NCI-H146 treated with DMSO at 0.1 percent for 48 hours (cell line): ENCODE results near the gene ACSL4.
"Not testable (repeated sequence)": the region's sequence is repeated elsewhere in the genome, so short reads cannot be mapped to it uniquely, and the experiment has no call there.

ENCODE experiments used
- DNase-seq: peaks from one replicate; lab custom pipeline; 2025; ENCODE audit not compliant: unreplicated experiment; lab: John Stamatoyannopoulos, UW

ACSL4 gene

GRCh38 chrX:109732017-109732801 lies 848 bp downstream of the ACSL4 start:
- no peak for DNase-seq

- DNase-seq: no peak
These were observed 4.9 kb downstream of the ACSL4 start for GRCh38 chrX:109728173-109728535.

GRCh38 chrX:109724971-109725370 lies 8.1 kb downstream of the ACSL4 start:
- not testable (repeated sequence) for DNase-seq

- no peak for DNase-seq
These were observed 12.1 kb downstream of the ACSL4 start for GRCh38 chrX:109720947-109721346.

- no peak for DNase-seq
These were observed 13.8 kb downstream of the ACSL4 start for GRCh38 chrX:109719264-109719663.

GRCh38 chrX:109716431-109717028 lies 16.5 kb downstream of the ACSL4 start:
- no peak for DNase-seq

GRCh38 chrX:109714340-109714958 lies 18.6 kb downstream of the ACSL4 start:
- no peak for DNase-seq

GRCh38 chrX:109710181-109710580 lies 22.9 kb downstream of the ACSL4 start:
- DNase-seq: no peak

GRCh38 chrX:109709129-109709631 lies 23.9 kb downstream of the ACSL4 start:
- DNase-seq: no peak

- DNase-seq: no peak
These were observed 25.3 kb downstream of the ACSL4 start for GRCh38 chrX:109707720-109708119.

- DNase-seq: no peak
These were observed 25.7 kb downstream of the ACSL4 start for GRCh38 chrX:109707319-109707718.

- DNase-seq: no peak
These were observed 28.5 kb downstream of the ACSL4 start for GRCh38 chrX:109704563-109704962.

GRCh38 chrX:109697855-109698254 lies 35.2 kb downstream of the ACSL4 start:
- DNase-seq: no peak

- no peak for DNase-seq
These were observed 36.8 kb downstream of the ACSL4 start for GRCh38 chrX:109696146-109696740.

GRCh38 chrX:109695637-109696036 lies 37.4 kb downstream of the ACSL4 start:
- DNase-seq: no peak

GRCh38 chrX:109691752-109692151 lies 41.3 kb downstream of the ACSL4 start:
- no peak for DNase-seq

- DNase-seq: no peak
These were observed 41.8 kb downstream of the ACSL4 start for GRCh38 chrX:109691277-109691676.

- no peak for DNase-seq
These were observed 45.2 kb downstream of the ACSL4 start for GRCh38 chrX:109687903-109688302.

GRCh38 chrX:109685656-109686078 lies 47.4 kb downstream of the ACSL4 start:
- no peak for DNase-seq

- DNase-seq: no peak
These were observed 48.9 kb downstream of the ACSL4 start for GRCh38 chrX:109684136-109684535.

- DNase-seq: no peak
These were observed 51.5 kb downstream of the ACSL4 start for GRCh38 chrX:109681475-109682081.
